Endodermal cell (in vitro differentiated cells): ENCODE measurements around the gene KCNH4. TPM values are rescaled to one million over a fixed set of nuclear protein-coding genes. Genes with fewer than 3 reads are reported as not detected.
"Not testable (repeated sequence)": the region's sequence is repeated elsewhere in the genome, so short reads cannot be mapped to it uniquely, and the experiment has no call there.

ENCODE experiments used
- DNase-seq: peaks from one replicate; pipeline ENCODE4 v3.0.0-alpha.2; 2017
- H3K27ac ChIP-seq: 2 replicates; pipeline ENCODE4 v1.5.1; 2013; ENCODE audit warnings: mild to moderate bottlenecking, low read depth, low read length, moderate library complexity
- H3K27me3 ChIP-seq: 2 replicates; pipeline ENCODE4 v1.6.1; 2013; ENCODE audit warnings: mild to moderate bottlenecking, low read length, moderate library complexity; ENCODE audit not compliant: insufficient read depth, control insufficient read depth, poor library complexity, severe bottlenecking
- H3K36me3 ChIP-seq: 2 replicates; pipeline ENCODE4 v1.7.0; 2013; ENCODE audit warnings: mild to moderate bottlenecking, low read length, moderate library complexity; ENCODE audit not compliant: control insufficient read depth, insufficient read depth
- H3K4me1 ChIP-seq: one replicate; pipeline ENCODE4 v1.7.0; 2013; ENCODE audit warnings: low read length; ENCODE audit not compliant: control insufficient read depth, insufficient read depth
- H3K4me3 ChIP-seq: 2 replicates; pipeline ENCODE4 v1.5.1; 2013; ENCODE audit warnings: mild to moderate bottlenecking, low read length, moderate library complexity
- H3K9ac ChIP-seq: 2 replicates; pipeline ENCODE4 v1.6.1; 2013; ENCODE audit warnings: mild to moderate bottlenecking, low read length, moderate library complexity; ENCODE audit not compliant: poor library complexity, severe bottlenecking; ENCODE audit errors: extremely low read depth
- H3K9me3 ChIP-seq: 2 replicates; pipeline ENCODE4 v1.6.1; 2013; ENCODE audit warnings: mild to moderate bottlenecking, low read length, moderate library complexity; ENCODE audit not compliant: control insufficient read depth
- H3K27ac Mint-ChIP-seq: 2 replicates; pipeline ENCODE4 v1.8.0; 2020; ENCODE audit warnings: mixed read lengths
- H3K27me3 Mint-ChIP-seq: 2 replicates; pipeline ENCODE4 v1.8.0; 2021; ENCODE audit warnings: mild to moderate bottlenecking, mixed read lengths; ENCODE audit not compliant: insufficient read depth
- H3K36me3 Mint-ChIP-seq: 2 replicates; pipeline ENCODE4 v1.8.0; 2020; ENCODE audit warnings: low read depth, mixed read lengths
- H3K4me1 Mint-ChIP-seq: 2 replicates; pipeline ENCODE4 v1.8.0; 2020; ENCODE audit warnings: mixed read lengths
- H3K4me3 Mint-ChIP-seq: 2 replicates; pipeline ENCODE4 v1.8.0; 2020; ENCODE audit warnings: mild to moderate bottlenecking, moderate library complexity, mixed read lengths
- H3K9me3 Mint-ChIP-seq: 2 replicates; pipeline ENCODE4 v1.8.0; 2020; ENCODE audit warnings: mild to moderate bottlenecking, mixed read lengths
- WGBS, 2 experiments: methylation state at CpG; one replicate each; pipeline versions ENCODE4 v1.1.5 to v1.1.7; 2013; ENCODE audit warnings: missing lambda C conversion rate in 2 of 2, mixed read lengths in 1 of 2; ENCODE audit not compliant: insufficient coverage in 1 of 2, insufficient read length in 1 of 2; 5-methylcytosine and 5-hydroxymethylcytosine counted together
- total RNA-seq, 2 donors: library from RNA; stranded (reverse); fragmentation: NEBNext Ultra II Directional in 1 of 2; extraction: Animal tissue kit (Norgen Biotek cat#: 25700) in 1 of 2; gene quantifications; 2 replicates in 1 of 2; 3 replicates in 1 of 2; pipeline ENCODE4 v1.2.1, GENCODE V29; 2021
- TF ChIP-seq, protein P1 (sequence below): fragments of 200-600 bp; sonication (generic); conservative IDR thresholded peaks from 2 replicates; pipeline ENCODE4 v1.5.0; 2021; ENCODE audit warnings: antibody characterized with exemption, mild to moderate bottlenecking

The KCNH4 gene
- total RNA-seq, 2 donors from 2014 or later, result not detected

DNA sequence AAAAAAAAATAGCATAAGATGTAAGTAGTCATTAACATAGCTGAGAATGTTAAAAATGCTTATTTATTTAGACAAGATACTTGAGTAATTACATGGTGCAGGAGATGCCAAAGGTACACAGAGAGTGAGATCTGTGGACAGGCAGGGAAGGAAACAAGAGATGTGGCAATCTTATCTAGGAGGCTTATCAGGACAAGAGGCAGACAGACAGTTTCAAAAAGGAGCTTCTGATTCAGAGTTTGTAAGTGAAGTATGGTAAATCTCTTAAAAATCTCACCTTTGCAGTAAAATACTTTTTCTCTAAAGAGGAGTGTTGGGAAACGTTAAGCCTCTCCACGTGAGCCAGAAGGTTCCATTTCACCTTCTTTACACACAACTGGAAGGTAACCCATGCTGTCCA, 33.2 kb upstream of the KCNH4 start:
- no peak overlapping the region for H3K27ac ChIP-seq
- H3K4me1 Mint-ChIP-seq, result peaks cover 14% of the 10 kb centered on the region
- H3K4me1 ChIP-seq, result peaks cover 12% of the 10 kb centered on the region
- peaks cover 52% of the 10 kb centered on the region for H3K36me3 Mint-ChIP-seq
- H3K4me3 ChIP-seq, result no peak overlapping the region
- peaks cover 50% of the 10 kb centered on the region for H3K36me3 ChIP-seq
- WGBS, 2 experiments, result 68 to 80% methylated on average over 1 to 2 of the region's 2 CpGs
- no peaks in the 10 kb centered on the region for H3K27me3 Mint-ChIP-seq
- H3K9ac ChIP-seq, result no peak overlapping the region
- no peak overlapping the region for H3K27ac Mint-ChIP-seq
- H3K27me3 ChIP-seq, result no peaks in the 10 kb centered on the region
- DNase-seq, result no peak
- no peaks in the 10 kb centered on the region for H3K9me3 Mint-ChIP-seq
- TF ChIP-seq, protein P1, sequence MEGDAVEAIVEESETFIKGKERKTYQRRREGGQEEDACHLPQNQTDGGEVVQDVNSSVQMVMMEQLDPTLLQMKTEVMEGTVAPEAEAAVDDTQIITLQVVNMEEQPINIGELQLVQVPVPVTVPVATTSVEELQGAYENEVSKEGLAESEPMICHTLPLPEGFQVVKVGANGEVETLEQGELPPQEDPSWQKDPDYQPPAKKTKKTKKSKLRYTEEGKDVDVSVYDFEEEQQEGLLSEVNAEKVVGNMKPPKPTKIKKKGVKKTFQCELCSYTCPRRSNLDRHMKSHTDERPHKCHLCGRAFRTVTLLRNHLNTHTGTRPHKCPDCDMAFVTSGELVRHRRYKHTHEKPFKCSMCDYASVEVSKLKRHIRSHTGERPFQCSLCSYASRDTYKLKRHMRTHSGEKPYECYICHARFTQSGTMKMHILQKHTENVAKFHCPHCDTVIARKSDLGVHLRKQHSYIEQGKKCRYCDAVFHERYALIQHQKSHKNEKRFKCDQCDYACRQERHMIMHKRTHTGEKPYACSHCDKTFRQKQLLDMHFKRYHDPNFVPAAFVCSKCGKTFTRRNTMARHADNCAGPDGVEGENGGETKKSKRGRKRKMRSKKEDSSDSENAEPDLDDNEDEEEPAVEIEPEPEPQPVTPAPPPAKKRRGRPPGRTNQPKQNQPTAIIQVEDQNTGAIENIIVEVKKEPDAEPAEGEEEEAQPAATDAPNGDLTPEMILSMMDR, result no peak
- no peaks in the 10 kb centered on the region for H3K9me3 ChIP-seq
- H3K4me3 Mint-ChIP-seq, result no peak overlapping the region

DNA sequence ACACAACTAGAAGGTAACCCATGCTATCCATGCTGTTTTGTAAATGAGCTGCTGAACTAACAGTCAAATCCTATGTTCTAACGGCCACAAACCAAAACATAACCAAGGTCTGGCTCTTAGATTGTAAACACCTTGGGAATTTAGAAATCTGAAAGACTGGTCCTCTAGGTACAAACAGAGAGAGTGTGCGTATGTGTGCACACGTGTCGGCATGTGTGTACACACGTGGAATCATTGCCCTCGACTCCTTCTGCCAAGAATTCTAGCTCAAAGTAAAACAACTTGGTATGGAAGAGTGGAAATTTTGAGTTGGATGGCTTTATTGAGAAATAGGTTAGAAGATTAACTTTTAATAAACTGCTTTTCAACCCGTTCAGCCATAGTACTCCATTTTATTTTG, 31.4 kb upstream of the KCNH4 start:
- Mint-ChIP-seq H3K9me3 (no peaks in the 10 kb centered on the region), H3K27me3 (no peaks in the 10 kb centered on the region), H3K27ac (no peak overlapping the region), H3K36me3 (peaks cover 52% of the 10 kb centered on the region), H3K4me1 (peaks cover 14% of the 10 kb centered on the region), H3K4me3 (no peak overlapping the region)
- no peak overlapping the region for H3K9ac ChIP-seq
- peaks cover 12% of the 10 kb centered on the region for H3K4me1 ChIP-seq
- H3K27ac ChIP-seq, result no peak overlapping the region
- no peak for DNase-seq
- TF ChIP-seq, protein P1, result no peak
- peaks cover 65% of the 10 kb centered on the region for H3K36me3 ChIP-seq
- H3K27me3 ChIP-seq, result no peaks in the 10 kb centered on the region
- H3K4me3 ChIP-seq, result no peak overlapping the region
- 89 to 94% methylated on average over 7 of the region's 7 CpGs for WGBS, 2 experiments
- no peaks in the 10 kb centered on the region for H3K9me3 ChIP-seq

DNA sequence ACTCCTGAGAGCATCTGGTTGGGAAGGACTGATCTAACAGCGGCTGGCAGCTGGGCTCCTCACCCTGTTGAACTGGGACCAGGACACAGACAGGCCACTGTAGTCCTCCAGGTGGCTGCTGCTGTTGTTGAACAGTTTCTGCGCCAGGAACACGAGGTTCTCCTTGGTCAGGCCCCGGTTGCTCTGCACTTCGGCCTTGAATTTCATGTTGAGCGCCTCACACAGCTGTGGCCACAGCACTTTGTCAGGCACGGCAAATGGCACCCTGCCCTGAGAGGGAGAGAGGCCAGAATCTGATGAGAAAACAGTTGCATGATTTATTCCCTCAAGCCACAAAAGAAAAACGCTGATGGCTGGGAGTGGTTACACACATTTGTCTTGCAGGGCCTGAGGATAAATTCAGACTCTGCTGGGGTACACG, 31.0 kb upstream of the KCNH4 start:
- not testable (repeated sequence) for H3K9me3 Mint-ChIP-seq, H3K27me3 ChIP-seq, DNase-seq, H3K4me3 Mint-ChIP-seq, H3K9me3 ChIP-seq, H3K27ac Mint-ChIP-seq, H3K27ac ChIP-seq, H3K4me3 ChIP-seq, H3K27me3 Mint-ChIP-seq, H3K9ac ChIP-seq
- WGBS, 2 experiments, result 90 to 92% methylated on average over 4 to 7 of the region's 9 CpGs
- Histone ChIP-seq H3K36me3 (peaks cover 65% of the 10 kb centered on the region), H3K4me1 (peaks cover 12% of the 10 kb centered on the region)
- H3K36me3 Mint-ChIP-seq, result peaks cover 51% of the 10 kb centered on the region
- peaks cover 14% of the 10 kb centered on the region for H3K4me1 Mint-ChIP-seq

DNA sequence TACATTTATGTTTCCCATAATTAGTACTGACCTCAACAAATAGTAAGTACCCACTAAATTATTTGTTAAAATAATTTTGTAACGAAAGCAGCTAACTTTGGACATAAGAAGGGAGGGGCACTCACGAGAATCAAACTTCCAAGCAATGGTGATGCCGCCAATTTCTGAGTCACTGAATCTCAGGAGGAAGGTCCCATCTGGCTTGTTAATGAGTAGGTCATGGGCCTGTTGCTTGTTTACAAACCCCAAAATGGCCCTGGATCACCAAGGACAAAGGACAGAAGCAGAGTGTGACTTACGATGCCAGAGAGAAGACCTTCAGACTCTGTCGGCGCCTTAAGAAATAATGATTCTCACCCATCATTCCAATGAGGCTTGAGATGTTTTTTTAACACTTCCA, 29.1 kb upstream of the KCNH4 start:
- no peak for DNase-seq
- Mint-ChIP-seq H3K4me3 (no peak overlapping the region), H3K9me3 (no peaks in the 10 kb centered on the region), H3K27ac (no peak overlapping the region), H3K36me3 (peaks cover 59% of the 10 kb centered on the region), H3K4me1 (peaks cover 10% of the 10 kb centered on the region), H3K27me3 (no peaks in the 10 kb centered on the region)
- TF ChIP-seq, protein P1, result no peak
- Histone ChIP-seq H3K27ac (no peak overlapping the region), H3K36me3 (peaks cover 74% of the 10 kb centered on the region), H3K4me1 (peaks cover 8% of the 10 kb centered on the region), H3K27me3 (no peaks in the 10 kb centered on the region), H3K4me3 (no peak overlapping the region), H3K9me3 (no peaks in the 10 kb centered on the region), H3K9ac (no peak overlapping the region)
- 95 to 96% methylated on average over 6 of the region's 6 CpGs for WGBS, 2 experiments

DNA sequence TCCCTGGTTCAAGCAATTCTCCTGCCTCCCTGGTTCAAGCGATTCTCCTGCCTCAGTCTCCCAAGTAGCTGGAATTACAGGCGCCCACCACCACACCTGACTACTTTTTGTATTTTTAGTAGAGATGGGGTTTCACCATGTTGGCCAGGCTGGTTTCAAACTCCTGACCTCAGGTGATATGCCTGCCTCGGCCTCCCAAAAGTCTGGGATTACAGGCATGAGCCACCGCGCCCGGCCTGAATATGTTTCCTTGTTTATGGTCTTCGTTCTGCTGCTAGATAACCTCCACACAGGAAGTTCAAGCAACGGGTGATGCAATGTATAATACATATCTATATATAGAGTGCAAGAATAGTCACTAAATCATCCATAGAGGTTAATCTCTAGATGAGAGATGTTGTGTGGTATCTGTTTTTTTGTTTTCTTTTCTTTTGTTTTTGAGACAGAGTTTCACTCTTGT, 25.2 kb upstream of the KCNH4 start:
- not testable (repeated sequence) for H3K9me3 Mint-ChIP-seq, H3K27ac ChIP-seq, H3K4me1 ChIP-seq, H3K27me3 Mint-ChIP-seq, H3K27me3 ChIP-seq, H3K4me1 Mint-ChIP-seq, H3K9ac ChIP-seq, H3K27ac Mint-ChIP-seq, H3K4me3 ChIP-seq, H3K4me3 Mint-ChIP-seq, DNase-seq, H3K9me3 ChIP-seq
- H3K36me3 Mint-ChIP-seq, result peaks cover 56% of the 10 kb centered on the region
- 95% methylated on average over 6 of the region's 8 CpGs; no CpG with 5 or more reads in 1 of the 2 experiments for WGBS, 2 experiments
- peaks cover 80% of the 10 kb centered on the region for H3K36me3 ChIP-seq
